Endothelial cell of umbilical vein (primary cell): Measurements from ENCODE around the gene SLC41A3.

Source experiments
- GATA2 ChIP-seq: IDR thresholded peaks from 2 replicates; pipeline ENCODE4 v1.7.0; 2011; ENCODE audit warnings: low read depth, mild to moderate bottlenecking, moderate library complexity, mixed read lengths, low read length; ENCODE audit not compliant: insufficient read length, insufficient read depth
- JUN ChIP-seq: IDR thresholded peaks from 2 replicates; pipeline ENCODE4 v1.6.1; 2011; ENCODE audit warnings: borderline replicate concordance, low read depth; ENCODE audit not compliant: insufficient read length, insufficient read depth
- MYC ChIP-seq: IDR thresholded peaks from one replicate; pipeline ENCODE4 v1.6.1; 2011; ENCODE audit warnings: mild to moderate bottlenecking, low read depth, low read length
- POLR2A ChIP-seq: IDR thresholded peaks from 2 replicates; pipeline ENCODE4 v1.6.1; 2012; ENCODE audit warnings: low read depth, mild to moderate bottlenecking, control low read depth, low read length
- POLR2AphosphoS5 ChIP-seq: IDR thresholded peaks from 2 replicates; pipeline ENCODE4 v1.6.1; 2012; ENCODE audit warnings: low read depth, mild to moderate bottlenecking, control low read depth, low read length, moderate library complexity; ENCODE audit not compliant: insufficient read depth
- TF ChIP-seq, protein P1 (sequence below), 2 donors: IDR thresholded peaks; 1 replicate in 1 of 2; 2 replicates in 1 of 2; pipeline ENCODE4 v1.5.1; 2011; ENCODE audit warnings: low read length in 2 of 2, mild to moderate bottlenecking in 2 of 2, moderate library complexity in 2 of 2, control low read depth in 1 of 2, inconsistent platforms in 1 of 2, low read depth in 1 of 2; ENCODE audit not compliant: insufficient read depth in 1 of 2; ENCODE audit errors: extremely low read depth in 1 of 2

DNA sequence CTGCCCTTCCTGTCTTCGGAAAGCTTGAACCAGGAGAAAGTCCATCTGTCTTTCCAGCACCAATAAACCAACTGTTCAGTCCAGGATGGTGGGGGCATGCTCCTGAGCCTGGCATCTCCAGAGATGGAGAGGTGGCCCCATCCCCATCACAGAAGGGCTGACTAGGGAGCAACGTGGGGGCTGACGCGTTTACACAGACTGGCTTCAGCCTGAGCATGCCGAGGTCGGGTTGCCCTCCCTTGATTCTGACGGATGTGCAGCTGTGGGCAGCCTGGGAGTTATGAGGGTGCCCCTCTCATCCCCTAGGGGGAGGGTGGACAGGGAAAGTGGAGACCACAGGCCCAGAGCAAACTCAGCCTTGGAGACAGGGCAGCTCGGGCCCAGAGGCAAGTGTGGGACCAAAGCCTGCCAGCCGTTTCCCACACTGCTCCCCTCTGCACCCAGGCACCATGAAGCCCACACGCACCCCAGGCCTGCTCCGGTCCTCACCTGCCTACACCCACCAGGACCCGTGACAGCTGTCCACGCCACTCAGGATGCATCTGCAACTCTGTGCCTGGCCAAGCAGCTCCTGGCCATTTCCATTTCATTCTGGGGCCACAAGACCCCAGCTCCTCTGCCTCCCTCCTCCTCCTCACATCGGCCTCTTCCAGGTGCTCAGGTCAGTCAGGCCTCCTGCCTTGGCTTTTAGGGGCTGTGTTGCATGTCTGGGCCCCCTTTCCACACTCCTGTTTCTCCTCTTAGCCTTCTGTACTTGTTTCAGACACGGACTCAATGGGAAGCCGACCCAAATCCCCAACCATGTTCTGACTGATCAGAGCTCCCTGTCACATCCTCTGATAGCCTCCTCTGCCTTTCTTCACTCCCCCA lies 48.2 kb upstream of the SLC41A3 start:
- TF ChIP-seq GATA2 (no peak), POLR2AphosphoS5 (no peak), POLR2A (no peak), MYC (no peak), JUN (no peak)
- TF ChIP-seq, protein P1, sequence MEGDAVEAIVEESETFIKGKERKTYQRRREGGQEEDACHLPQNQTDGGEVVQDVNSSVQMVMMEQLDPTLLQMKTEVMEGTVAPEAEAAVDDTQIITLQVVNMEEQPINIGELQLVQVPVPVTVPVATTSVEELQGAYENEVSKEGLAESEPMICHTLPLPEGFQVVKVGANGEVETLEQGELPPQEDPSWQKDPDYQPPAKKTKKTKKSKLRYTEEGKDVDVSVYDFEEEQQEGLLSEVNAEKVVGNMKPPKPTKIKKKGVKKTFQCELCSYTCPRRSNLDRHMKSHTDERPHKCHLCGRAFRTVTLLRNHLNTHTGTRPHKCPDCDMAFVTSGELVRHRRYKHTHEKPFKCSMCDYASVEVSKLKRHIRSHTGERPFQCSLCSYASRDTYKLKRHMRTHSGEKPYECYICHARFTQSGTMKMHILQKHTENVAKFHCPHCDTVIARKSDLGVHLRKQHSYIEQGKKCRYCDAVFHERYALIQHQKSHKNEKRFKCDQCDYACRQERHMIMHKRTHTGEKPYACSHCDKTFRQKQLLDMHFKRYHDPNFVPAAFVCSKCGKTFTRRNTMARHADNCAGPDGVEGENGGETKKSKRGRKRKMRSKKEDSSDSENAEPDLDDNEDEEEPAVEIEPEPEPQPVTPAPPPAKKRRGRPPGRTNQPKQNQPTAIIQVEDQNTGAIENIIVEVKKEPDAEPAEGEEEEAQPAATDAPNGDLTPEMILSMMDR (IDR thresholded peaks at IDR 0.05; ENCODE audit: extremely low read depth in 1 of 2, insufficient read depth in 1 of 2, low read depth in 1 of 2, low read length in 2 of 2) = no peak
